Astrocyte (in vitro differentiated cells and primary cell): Measurements from ENCODE around the gene MYO9A.

Experiments
- CTCF ChIP-seq: IDR thresholded peaks from 2 replicates; pipeline ENCODE4 v1.5.1; 2011; ENCODE audit warnings: low read depth, mild to moderate bottlenecking, inconsistent platforms, low read length, moderate library complexity; ENCODE audit not compliant: insufficient read depth
- EZH2 ChIP-seq: IDR thresholded peaks from 2 replicates; pipeline ENCODE4 v1.6.1; 2012; ENCODE audit warnings: mild to moderate bottlenecking, low read length, inconsistent platforms; ENCODE audit not compliant: insufficient read depth

DNA sequence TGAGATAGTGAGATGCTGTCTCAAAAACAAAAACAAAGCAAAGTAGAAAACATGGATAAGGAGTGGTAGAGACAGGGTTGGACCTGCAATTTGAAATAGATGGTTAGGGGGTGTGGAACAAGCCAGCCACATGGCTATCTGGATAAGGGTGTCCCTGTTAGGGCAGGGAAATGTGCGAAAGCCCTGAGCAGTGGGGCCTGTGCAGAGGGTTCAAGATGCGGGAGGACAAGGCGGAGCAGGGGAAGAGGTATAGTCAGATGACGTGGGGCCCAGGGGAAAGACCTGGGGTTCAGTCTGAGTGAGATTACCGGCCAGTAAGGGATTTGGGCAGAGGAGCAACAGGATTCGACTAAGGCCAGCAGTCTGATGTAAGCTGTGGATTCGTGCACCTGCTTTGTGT lies 326.0 kb downstream of the MYO9A start:
- TF ChIP-seq CTCF, result no peak
- no peak for TF ChIP-seq EZH2
